IPS-NIHi11 (cell line): ENCODE measurements around the gene IFT27.

Experiments used
- DNase-seq: peaks from one replicate; pipeline ENCODE4 v3.0.0; 2012; ENCODE audit warnings: mixed read lengths, low spot score

The IFT27 gene

GRCh38 chr22:36775964-36776669 is at the start of gene IFT27:
IFT27 (minus strand) TSS chr22:36776119; CDS start chr22:36775707, 412 bp downstream.
- peak; percentile 98 for DNase-seq

- no peak for DNase-seq
Observed at GRCh38 chr22:36824655-36825054, 48.7 kb upstream of the IFT27 start.

GRCh38 chr22:36823186-36823839 is 47.4 kb upstream of the IFT27 start:
- peak; percentile 31 for DNase-seq

GRCh38 chr22:36822581-36822980 is 46.7 kb upstream of the IFT27 start:
- DNase-seq = no peak

GRCh38 chr22:36819112-36819511 is 43.2 kb upstream of the IFT27 start:
- no peak for DNase-seq

- DNase-seq = no peak
Observed at GRCh38 chr22:36818010-36818642, 42.2 kb upstream of the IFT27 start.

GRCh38 chr22:36817525-36817848 is 41.6 kb upstream of the IFT27 start:
- DNase-seq = no peak

GRCh38 chr22:36816636-36817524 is 41.0 kb upstream of the IFT27 start, which contains the start of gene PVALB:
PVALB (minus strand) TSS chr22:36817035; CDS start chr22:36817005, 30 bp downstream.
- peak; percentile 74 for DNase-seq

- DNase-seq = peak; percentile 65
Observed at GRCh38 chr22:36816339-36816635, 40.4 kb upstream of the IFT27 start.

GRCh38 chr22:36815558-36816338 is 39.8 kb upstream of the IFT27 start:
- no peak for DNase-seq

- no peak for DNase-seq
Observed at GRCh38 chr22:36814801-36815200, 38.9 kb upstream of the IFT27 start.

GRCh38 chr22:36811094-36811800 is 35.3 kb upstream of the IFT27 start:
- no peak for DNase-seq

- DNase-seq = no peak
Observed at GRCh38 chr22:36809351-36809750, 33.4 kb upstream of the IFT27 start.

GRCh38 chr22:36808721-36809344 is 32.9 kb upstream of the IFT27 start:
- no peak for DNase-seq

- no peak for DNase-seq
Observed at GRCh38 chr22:36807627-36808026, 31.7 kb upstream of the IFT27 start.

GRCh38 chr22:36806835-36807234 is 30.9 kb upstream of the IFT27 start:
- no peak for DNase-seq

- no peak for DNase-seq
Observed at GRCh38 chr22:36803358-36803757, 27.4 kb upstream of the IFT27 start.

- no peak for DNase-seq
Observed at GRCh38 chr22:36798674-36799066, 22.8 kb upstream of the IFT27 start.

- no peak for DNase-seq
Observed at GRCh38 chr22:36797911-36798673, 22.2 kb upstream of the IFT27 start.

- DNase-seq = no peak
Observed at GRCh38 chr22:36797374-36797773, 21.5 kb upstream of the IFT27 start.
